Measurements from ENCODE around the gene ARMC9.
A peak's percentile ranks its signal among the peaks of the same experiment; 100 is the strongest.
"Not testable (repeated sequence)": the region's sequence is repeated elsewhere in the genome, so short reads cannot be mapped to it uniquely, and the experiment has no call there.

Gene ARMC9, protein sequence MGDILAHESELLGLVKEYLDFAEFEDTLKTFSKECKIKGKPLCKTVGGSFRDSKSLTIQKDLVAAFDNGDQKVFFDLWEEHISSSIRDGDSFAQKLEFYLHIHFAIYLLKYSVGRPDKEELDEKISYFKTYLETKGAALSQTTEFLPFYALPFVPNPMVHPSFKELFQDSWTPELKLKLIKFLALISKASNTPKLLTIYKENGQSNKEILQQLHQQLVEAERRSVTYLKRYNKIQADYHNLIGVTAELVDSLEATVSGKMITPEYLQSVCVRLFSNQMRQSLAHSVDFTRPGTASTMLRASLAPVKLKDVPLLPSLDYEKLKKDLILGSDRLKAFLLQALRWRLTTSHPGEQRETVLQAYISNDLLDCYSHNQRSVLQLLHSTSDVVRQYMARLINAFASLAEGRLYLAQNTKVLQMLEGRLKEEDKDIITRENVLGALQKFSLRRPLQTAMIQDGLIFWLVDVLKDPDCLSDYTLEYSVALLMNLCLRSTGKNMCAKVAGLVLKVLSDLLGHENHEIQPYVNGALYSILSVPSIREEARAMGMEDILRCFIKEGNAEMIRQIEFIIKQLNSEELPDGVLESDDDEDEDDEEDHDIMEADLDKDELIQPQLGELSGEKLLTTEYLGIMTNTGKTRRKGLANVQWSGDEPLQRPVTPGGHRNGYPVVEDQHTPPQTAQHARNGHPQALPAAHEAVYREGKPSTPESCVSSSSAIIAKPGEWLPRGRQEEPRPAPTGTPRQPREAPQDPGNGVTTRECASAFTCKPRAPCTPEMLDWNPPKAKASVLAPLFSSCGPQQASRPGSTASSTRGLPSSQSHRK

DNA sequence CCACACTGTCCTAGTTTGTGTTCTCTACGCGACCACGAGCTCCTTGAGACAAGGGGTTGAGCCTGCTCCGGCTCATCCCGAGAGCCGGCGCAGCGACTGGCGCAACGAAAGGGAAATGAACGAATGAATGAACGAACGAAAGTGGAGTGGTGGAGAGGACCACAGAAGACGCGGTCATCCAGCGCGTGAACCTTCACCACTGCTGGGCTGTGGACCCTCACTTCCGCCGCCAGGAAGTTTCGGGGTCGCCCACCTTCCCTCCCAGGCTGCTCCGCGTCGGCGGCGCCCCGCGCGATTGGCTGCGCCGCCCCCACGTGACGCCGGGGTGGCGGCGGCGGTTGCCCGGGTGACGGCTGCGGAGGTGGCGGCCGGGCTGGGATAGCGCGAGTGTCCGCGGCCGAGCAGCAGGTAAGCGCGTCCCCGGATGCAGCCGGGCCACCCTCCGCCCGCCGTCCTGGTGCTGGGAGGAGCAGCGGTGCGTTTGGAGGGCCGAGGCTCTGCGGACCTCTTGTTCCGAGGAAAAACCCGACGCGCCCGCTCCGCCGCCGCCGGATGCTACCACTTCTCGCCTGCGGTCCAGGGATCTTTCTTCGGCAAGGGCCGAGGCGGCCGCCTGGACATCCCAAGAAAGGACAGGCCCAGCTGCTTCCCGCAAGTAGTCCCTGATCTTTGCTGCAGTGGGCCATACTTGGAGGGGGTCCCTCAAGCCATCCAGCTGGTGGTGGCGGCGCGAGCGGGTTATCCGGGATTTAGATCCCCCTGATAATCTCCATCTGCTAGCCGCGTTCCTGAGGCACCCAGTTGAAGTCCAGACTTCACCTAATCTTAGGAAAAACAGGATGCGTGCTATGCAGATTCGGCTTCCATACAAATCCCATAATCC is at the start of gene ARMC9:
Gene ARMC9 (plus strand): TSS at position 341 of the 883 bp plus-strand sequence. CDS start 7,608 bp downstream, outside the sequence.
- peak; percentile 78 for DNase-seq

DNA sequence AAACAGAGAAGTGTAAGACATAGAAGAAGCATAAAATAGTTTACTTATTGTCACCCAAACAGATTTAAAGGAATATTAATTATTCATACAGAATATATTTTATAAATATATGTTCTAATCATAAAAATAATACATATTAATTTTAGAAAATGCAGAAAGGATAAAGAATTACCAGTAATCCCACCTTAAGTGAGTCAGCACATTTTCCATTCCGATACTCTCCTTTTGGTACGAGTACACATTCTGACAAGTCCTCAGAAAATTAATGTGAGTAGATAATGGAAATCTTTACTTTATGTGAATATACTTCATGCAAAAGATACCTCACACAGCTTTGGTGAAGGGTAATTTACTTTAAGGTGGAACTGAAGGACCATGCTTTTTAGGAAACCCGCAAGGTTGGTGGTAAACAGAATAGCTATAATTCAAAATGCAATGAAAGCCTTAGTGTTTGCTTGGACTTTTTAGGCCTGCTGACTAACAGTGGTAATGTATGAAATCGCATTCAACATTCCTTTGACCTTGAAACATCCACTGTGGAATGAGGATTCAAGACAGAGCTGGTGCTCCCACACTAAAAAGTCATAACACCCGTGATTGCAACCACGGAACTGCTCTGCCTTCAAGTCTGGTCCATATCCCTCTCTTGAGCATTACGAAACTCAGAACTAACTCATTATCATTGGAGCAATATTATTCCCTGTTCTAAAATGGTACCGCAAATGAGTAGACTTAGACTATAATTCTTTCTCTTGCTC is 45.5 kb upstream of the ARMC9 start:
- no peak for DNase-seq

DNA sequence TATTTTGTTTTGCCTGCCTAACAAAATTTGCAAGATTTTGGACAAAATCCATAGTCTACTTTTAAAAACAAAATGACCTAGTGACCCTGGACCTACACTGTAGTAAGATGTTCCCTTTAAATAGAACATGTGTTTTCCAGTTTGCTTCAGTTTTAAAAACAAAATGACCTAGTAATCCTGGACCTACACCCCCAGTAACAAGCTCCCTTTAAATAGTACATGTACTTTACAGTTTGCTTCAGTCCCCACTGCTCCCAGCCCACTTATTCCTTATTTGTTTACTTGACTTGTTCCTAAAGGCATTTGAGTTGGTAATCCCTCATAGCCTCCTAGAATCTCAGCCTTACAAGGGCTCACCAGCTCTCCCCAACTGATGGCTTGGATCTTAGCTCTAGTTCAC is 39.1 kb upstream of the ARMC9 start:
- no peak for DNase-seq

DNA sequence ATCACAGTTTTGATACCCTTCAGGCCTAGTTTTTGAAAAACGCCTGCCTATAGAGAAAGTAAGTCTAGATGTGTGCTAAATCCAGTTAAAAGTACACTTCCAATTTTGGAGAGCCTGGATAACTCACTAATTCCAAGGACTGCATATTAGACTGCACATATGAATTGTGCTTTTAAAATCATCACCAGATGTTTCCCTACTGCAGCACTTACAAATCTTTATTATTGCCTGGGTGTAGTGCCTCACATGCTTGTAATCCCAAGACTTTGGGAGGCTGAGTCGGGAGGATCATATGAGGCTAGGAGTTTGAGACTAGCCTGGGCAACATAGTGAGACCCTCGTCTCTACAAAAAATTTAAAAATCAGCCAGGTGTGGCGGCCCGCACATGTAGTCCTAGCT is 37.7 kb upstream of the ARMC9 start:
- no peak for DNase-seq

DNA sequence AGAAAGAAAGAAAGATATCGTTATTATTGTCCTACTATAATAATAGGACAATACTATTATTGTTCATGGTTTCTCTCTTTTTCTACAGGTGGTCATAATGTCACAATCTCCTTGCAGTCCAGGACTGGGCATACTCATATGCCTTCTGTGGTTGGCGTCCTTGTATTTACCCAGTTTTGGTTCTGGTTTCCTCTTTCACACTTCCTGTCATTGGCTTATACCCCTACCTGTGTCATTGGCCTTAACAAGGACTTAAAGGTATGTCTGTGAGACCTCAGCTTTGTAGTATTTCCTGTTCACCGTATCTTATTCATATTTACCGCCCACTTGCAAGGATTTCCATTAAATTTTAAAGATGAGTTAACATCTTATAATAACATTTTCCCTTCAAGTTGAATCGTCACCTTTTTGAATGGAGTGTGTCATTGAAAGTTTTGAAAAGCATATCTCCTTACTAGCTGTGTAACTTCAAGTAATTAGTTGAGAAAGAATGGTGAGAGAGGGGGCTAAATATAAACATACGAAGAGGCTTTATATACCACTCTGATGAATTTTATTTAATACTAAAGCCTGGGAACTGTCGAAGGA is 37.1 kb upstream of the ARMC9 start:
- no peak for DNase-seq

DNA sequence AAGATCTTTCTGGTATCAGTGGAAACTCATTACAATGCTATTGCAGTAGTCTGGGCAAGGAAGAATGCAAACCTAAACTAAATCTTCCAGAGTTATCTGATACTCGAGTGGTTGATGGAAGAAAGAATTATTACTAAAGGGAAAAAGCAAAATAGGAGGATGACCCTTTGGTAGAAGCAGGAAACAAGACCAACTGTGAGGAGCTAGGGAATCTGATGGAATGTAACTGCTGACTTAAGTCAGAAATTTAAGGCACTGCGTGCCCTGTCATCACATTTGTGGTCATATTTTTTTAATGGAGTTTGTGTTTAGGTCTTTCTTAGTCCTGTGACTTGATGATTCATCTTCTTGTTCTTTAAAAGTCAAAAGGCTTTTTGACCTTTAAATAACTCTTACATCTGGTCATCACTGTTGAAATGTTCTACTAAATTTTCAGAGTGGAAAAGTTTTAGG is 36.5 kb upstream of the ARMC9 start:
- no peak for DNase-seq

DNA sequence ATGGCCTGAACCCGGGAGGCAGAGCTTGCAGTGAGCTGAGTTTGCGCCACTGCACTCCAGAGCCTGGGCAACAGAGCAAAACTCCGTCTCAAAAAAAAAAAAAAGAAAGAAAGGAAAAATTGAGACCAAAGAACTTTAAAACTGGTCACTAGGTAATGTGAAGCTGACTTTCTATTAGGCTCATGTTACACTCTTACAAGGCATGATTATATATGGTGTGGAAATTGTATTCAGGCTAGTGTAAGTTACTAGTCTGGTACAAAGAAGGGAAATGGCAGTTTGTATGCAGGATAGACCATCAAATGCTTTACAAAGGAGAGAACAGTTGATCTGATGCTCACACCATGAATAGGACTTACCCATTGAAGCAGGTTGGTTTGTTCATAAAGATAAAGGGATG is 35.4 kb upstream of the ARMC9 start:
- no peak for DNase-seq

DNA sequence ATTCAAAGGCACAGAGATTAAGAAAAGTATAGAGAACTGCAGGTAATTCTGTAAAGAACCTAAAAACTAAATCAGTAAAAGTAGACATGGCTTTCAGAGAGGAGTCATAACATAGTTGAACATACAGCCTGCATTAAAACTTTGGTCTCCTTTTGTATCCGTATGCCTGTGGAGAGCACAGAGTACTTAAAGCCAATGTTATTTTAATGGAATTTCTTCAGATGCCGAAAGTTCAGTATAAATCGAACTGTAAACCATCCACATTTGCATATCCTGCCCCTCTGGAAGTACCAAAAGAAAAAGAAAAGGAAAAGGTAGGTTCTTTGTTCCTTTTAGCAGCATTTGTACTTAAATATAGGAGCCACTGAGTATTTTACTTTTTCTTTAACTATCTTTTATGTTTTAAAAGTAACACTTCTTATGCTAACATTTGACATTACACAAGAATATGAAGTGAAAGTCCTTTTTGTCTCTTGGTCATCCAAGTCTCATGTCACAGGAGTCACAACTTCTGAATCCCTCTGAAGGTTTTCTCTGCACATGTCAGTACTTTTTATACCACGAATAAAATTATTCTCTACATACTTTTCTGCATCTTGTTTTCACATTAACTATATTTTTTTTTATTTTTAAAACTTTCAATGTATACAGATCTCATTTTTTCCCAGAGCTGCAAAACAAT is 34.9 kb upstream of the ARMC9 start:
- no peak for DNase-seq

DNA sequence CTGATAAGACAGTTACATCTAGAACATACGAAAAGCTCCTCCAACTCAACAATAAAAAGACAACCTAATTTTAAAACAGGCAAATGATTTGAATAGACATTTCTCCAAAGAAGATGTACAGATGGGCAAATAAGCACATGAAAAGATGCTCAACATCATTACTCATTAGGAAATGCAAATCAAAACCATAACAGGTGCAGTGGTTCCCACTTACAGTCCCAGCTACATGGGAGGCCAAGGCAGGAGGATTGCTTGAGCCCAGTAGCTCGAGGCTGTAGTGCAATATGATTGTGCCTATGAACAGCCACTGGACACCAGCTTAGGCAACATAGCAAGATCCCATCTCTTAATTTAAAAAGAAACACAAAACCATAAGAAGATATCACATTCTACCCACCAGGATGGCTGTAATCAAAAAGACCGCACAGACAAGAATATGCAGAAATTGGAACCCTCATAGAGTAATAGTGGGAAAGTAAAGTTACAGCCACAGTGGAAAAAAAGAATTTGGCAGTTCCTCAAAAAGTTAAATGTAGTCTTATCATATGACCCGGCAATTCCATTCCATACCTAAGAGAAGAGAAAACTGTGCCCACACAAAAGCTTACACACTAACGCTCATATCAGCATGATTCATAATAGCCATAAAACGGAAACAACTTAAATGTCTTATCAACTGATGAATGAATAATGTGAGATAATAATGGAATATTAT is 30.5 kb upstream of the ARMC9 start:
- no peak for DNase-seq

DNA sequence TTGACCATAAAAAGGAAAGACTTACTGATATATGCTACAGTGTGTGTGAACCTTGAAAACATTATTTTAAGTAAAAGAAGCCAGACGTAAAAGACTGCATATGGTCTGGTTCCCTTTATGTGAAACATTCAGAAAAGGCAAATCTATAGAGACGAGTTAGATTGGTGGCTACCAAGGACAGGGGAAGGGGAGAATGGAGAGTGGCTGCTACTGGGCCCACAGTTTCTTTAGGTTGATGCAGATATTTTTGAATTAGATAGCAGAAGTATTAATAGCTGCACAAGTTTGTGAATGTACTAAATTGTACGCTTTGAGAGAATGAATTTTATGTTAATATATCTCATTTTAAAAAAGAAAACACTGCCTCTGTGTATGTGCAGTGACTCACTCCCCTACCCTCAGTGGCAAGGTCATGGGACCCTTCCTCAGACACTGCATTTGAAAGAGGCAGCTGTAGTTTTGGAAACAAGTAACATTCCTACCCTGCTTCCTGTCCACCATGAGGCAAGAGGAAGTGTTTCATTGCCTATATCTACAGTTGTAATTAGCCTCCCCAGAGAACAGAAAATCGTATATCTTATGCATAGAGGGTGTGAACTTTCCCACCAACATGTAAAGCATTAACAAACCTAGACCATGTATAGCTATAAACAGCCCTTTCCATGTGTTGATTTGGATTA is 29.8 kb upstream of the ARMC9 start:
- DNase-seq = no peak

DNA sequence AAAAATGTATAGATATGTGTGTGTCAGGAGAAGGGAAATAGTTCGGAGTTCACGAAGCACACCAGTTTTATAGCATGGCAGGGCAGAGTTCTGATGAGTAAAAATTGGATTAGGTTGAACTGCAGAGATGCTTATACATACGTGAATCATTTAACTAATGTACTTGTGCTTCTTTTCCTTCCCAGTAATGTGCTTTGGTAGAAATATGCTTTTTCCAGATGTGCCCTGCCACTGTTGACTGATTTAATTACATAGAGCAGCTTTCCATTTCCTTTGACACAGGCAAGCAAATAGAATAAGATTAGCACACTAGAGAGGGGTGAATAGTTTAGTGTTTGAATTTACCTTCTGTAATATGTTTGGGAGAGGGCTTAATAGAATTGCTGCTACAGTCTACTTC is 28.9 kb upstream of the ARMC9 start:
- DNase-seq = no peak

DNA sequence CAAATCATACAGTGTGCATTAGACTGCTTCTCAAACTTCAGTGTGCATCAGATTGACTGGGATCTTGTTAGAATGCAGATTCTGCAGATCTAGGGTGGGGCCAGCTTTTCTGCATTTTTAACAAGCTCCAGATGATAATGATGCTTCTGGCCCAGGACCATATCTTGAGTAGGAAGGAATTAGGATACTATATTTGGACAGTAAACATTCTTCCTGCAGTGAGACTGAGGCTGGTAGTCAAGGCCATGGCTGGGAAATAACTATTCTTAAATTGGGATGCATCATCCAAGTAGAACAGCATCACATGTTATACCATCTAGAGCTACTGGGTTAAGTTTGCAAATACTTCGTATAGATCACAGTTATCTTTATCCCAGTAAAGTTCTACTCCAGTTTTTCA is 28.4 kb upstream of the ARMC9 start:
- DNase-seq = no peak

DNA sequence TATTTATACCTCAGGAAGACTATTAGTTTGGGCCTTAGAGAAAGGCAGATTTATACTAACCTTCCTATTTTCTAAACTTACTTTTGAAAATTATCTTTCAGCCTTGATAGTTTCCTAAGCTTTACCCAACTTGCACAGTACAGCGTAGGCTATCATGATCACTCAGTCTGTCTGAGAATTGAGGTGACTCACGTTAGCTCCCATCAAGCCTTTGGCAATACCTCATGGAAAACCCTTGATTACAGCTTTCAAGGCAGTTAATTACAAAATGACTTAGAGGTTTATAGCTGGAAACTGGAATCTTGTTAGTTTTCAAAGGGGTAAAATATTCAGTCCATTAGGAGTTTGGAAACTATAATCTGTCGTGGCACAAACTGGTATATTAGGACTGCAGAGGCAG is 26.4 kb upstream of the ARMC9 start:
- DNase-seq = no peak

DNA sequence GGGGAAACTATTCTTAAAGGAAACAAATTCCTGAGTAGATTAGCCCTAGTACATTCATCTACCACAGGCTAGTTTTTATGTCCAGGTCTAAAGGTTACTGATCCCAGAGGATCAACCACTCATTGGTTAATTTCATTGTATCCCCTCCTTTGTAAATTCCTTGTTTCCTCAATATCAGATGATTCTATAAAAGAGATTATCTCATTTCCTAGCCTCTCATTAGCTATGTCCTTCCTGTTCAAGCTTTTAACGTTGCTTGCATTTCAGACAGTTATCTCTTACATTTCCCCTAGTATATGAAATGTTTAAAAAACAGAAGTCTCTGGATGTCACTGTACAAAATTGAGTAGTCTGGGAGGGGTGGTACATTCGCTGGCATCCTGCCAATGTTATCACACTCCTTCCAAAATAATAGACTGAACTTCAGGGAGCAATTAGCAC is 24.2 kb upstream of the ARMC9 start:
- no peak for DNase-seq

DNA sequence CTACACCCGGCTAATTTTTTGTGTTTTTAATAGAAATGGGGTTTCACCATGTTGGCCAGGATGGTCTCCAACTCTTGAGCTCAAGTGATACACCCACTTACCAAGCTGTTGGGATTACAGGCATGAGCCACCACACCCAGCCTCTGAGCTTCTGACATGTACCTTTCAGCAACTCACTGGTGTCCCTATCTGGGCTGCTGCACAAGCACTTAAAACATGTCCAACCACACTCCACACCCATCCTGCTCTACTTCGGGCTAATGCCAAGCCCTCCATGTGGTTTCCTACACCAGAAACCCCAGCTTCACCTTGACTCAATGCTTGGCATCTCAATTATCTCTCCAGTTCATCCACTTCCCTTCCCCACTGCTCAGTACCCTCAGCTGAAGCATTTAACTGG is 22.4 kb upstream of the ARMC9 start:
- DNase-seq = no peak

DNA sequence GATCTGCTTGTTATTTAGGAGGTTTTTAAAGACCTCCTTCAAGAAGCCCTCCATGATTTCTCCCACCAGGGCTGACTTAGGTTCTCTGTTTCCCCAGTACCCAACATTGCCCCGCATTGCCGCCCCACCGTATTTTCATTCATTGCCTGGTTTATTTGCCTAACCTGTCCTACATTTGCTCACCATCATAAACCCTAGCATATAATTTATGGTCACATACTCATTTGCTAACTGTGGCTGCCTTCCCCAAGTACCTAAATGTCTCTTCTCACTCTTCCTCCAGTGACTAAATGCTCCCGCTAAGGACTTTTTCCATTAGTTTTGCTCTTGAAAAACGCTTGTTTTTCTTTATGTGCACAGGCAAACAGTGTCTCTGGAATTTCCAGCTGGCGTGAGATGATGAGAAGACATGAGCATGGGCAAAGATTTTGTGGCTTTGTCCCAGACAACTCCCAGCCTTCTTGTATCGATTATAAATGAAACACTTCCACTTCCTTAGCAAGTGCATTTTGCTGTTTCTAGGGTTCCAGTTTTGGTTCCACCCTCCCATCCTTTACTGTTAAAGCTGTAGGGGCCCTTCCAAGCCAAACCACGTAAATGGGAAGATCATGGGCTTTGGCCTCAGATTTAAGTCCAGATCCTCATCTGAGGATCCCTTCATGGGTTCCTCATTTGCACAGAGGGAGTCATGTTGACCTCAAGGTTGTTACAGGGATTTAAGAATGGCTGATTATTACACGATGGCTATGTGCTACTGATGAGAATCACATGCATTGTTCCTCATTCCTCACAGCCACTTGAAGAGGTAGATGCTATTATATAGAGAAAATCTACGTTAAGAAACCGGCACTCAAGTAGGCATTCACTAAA is 21.0 kb upstream of the ARMC9 start:
- DNase-seq = no peak

DNA sequence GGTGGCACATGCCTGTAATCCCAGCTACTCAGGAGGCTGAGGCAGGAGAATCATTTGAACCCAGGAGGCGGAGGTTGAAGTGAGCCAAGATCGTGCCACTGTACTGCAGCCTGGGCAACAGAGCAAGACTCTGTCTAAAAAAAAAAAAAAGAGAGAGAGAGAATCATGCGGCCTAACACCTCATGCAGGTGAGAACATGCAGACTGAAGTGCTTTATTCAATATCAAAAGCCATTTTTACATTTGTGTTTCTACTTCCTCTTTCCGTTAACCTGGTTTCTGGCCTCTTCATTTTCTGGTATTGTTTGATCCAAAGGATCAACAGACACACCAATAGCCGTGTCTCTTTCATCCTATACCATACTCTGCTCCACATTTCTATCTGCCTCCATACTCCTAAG is 19.6 kb upstream of the ARMC9 start:
- DNase-seq = not testable (repeated sequence)

DNA sequence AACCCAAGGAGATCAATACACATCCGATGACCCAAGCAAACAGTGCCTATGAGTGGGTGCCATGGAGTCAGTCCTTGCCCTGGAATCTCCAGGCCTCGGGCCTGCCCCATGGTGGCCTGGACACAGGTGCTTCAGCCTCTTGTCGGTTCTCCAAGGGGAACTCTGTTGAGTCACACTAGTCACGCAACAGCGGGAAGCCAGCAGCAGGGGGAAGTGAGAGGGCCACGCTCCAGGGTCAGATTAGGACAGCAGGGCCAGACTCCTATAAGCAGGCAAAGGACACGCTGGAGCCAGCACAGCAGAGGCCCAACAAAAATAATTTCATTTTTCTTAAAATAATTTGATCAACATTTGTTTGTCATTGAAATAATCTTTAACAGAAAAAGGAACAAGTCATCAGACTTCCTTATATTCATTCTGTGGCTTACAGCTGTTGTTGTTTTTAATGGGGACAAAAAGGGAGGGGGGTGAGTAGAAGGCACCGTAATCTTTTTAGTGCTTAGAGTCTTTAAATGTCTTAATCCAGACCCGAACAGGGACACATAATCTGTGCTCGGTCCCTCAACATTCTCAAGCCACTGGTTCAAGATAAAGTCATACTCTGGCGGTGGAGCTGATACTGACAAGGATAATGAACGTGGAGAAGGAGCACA is 16.4 kb upstream of the ARMC9 start:
- no peak for DNase-seq
